K562 (cell line): Measurements from ENCODE around the gene UVRAG. TPM values are rescaled to one million over a fixed set of nuclear protein-coding genes. Genes with fewer than 3 reads are reported as not detected.

Experiments used
- ATAC-seq: fragments of 200-7000 bp; cut with Tn5 transposase; 3 replicates; pipeline ENCODE4 v1.9.1; 2020; ENCODE audit warnings: moderate library complexity
- BruUV-seq: library from RNA; stranded (reverse); fragments of 400-500 nt; replicated peaks from 2 replicates; lab custom pipeline; 2021; lab: Mats Ljungman, UMichigan
- CTCF ChIA-PET: fragments of 300-600 bp; formaldehyde crosslinking; extraction: SDS; loops from one replicate; lab custom pipeline; 2021; ENCODE audit warnings: low intra/inter-chr PET ratio; lab: Yijun Ruan, JAX
- POLR2A ChIA-PET: fragments of 300-600, 350-650 bp; sonication (Branson Sonifier 250); formaldehyde crosslinking; extraction: SDS; loops from one replicate; lab custom pipeline; 2021; ENCODE audit warnings: antibody characterized with exemption, inconsistent platforms; lab: Yijun Ruan, JAX
- DNase-seq, 4 experiments: peaks; one replicate each; pipeline versions ENCODE4 v3.0.0 to v3.0.0-alpha.2; 2011 to 2018; ENCODE audit warnings: low spot score in 3 of 4, mixed read lengths in 3 of 4; ENCODE audit errors: extremely low read depth in 1 of 4
- FAIRE-seq: peaks from 2 replicates; lab custom pipeline; 2011; peaks lifted over from hg19 to GRCh38; lab: Jason Lieb, UNC
- H2AFZ ChIP-seq: 2 replicates; pipeline ENCODE4 v1.6.0; 2011; ENCODE audit warnings: low read depth, low read length, control low read depth, inconsistent platforms
- H3K27ac ChIP-seq: fragments of 200-600 bp; 3 replicates; pipeline ENCODE4 v1.8.0; 2011; ENCODE audit warnings: low read depth, mild to moderate bottlenecking, control low read depth, inconsistent platforms, low read length, moderate library complexity, mixed read lengths; ENCODE audit errors: extremely low read depth
- H3K27me3 ChIP-seq, 2 experiments: fragments of 300-600 bp in 1 of 2; 2 replicates in 1 of 2; 3 replicates in 1 of 2; pipeline versions ENCODE4 v1.6.0 to v1.8.0; 2011; ENCODE audit warnings: inconsistent platforms in 2 of 2, low read length in 2 of 2, mild to moderate bottlenecking in 1 of 2, mixed read lengths in 1 of 2, moderate library complexity in 1 of 2; ENCODE audit not compliant: control insufficient read depth in 2 of 2, insufficient read depth in 2 of 2
- H3K36me3 ChIP-seq: fragments of 300-600 bp; 3 replicates; pipeline ENCODE4 v1.8.0; 2011; ENCODE audit warnings: mild to moderate bottlenecking, low read length, inconsistent platforms; ENCODE audit not compliant: control insufficient read depth, insufficient read depth
- H3K4me1 ChIP-seq, 2 experiments: fragments of 200-600 bp in 1 of 2; replicated peaks in 1 of 2; 2 replicates in 1 of 2; 3 replicates in 1 of 2; pipeline versions ENCODE4 v1.5.1 to v1.8.0; 2011; ENCODE audit warnings: inconsistent platforms in 2 of 2, low read length in 2 of 2, mild to moderate bottlenecking in 1 of 2, mixed read lengths in 1 of 2, moderate library complexity in 1 of 2; ENCODE audit not compliant: control insufficient read depth in 2 of 2, insufficient read depth in 2 of 2
- H3K4me2 ChIP-seq: 2 replicates; pipeline ENCODE4 v1.6.1; 2011; ENCODE audit warnings: low read length, control low read depth, inconsistent platforms, mixed read lengths; ENCODE audit not compliant: insufficient read depth
- H3K4me3 ChIP-seq: fragments of 200-600 bp; sonication (generic), shearing (Covaris generic); 2 replicates; pipeline ENCODE4 v1.5.1; 2016; ENCODE audit warnings: control low read depth, inconsistent platforms
- H3K79me2 ChIP-seq: fragments of 200-600 bp; 3 replicates; pipeline ENCODE4 v1.8.0; 2011; ENCODE audit warnings: low read length, inconsistent platforms; ENCODE audit not compliant: control insufficient read depth, insufficient read depth
- H3K9ac ChIP-seq, 2 experiments: 2 replicates each; pipeline versions ENCODE4 v1.6.0 to v1.6.1; 2011; ENCODE audit warnings: low read depth in 2 of 2, low read length in 2 of 2, control low read depth in 1 of 2, inconsistent platforms in 1 of 2, mild to moderate bottlenecking in 1 of 2, mixed read lengths in 1 of 2; ENCODE audit not compliant: insufficient read depth in 1 of 2
- H3K9me1 ChIP-seq: one replicate; pipeline ENCODE4 v1.6.0; 2011; ENCODE audit warnings: inconsistent platforms, mild to moderate bottlenecking, low read length, moderate library complexity; ENCODE audit not compliant: control insufficient read depth, insufficient read depth
- H3K9me3 ChIP-seq: replicated peaks from 2 replicates; pipeline ENCODE4 v1.5.1; 2011; ENCODE audit warnings: low read depth, low read length, inconsistent platforms; ENCODE audit not compliant: control insufficient read depth, insufficient read depth
- H4K20me1 ChIP-seq: replicated peaks from 2 replicates; pipeline ENCODE4 v1.6.1; 2011; ENCODE audit warnings: low read length, inconsistent platforms, mixed read lengths; ENCODE audit not compliant: control insufficient read depth, insufficient read depth
- BRD9 ChIP-seq: fragments of 450-650 bp; IDR thresholded peaks from 2 replicates; pipeline ENCODE4 v1.6.1; 2018; ENCODE audit warnings: low read depth; ENCODE audit not compliant: partially characterized antibody
- ESRRA ChIP-seq: fragments of 450-650 bp; IDR thresholded peaks from 2 replicates; pipeline ENCODE4 v1.6.1; 2014; ENCODE audit warnings: low read depth, mild to moderate bottlenecking, moderate library complexity, borderline replicate concordance
- GATAD2B ChIP-seq: fragments of 450-650 bp; IDR thresholded peaks from 2 replicates; pipeline ENCODE4 v1.6.1; 2017; ENCODE audit warnings: mild to moderate bottlenecking, borderline replicate concordance
- HCFC1 ChIP-seq: IDR thresholded peaks from 2 replicates; pipeline ENCODE4 v1.6.1; 2012; ENCODE audit warnings: low read depth, low read length, improper control_type of control experiment
- HNRNPLL ChIP-seq: fragments of 200-400 bp; formaldehyde crosslinking; IDR thresholded peaks from 2 replicates; pipeline ENCODE4 v1.6.1; 2017; ENCODE audit warnings: low read length, low read depth, mild to moderate bottlenecking; ENCODE audit not compliant: poor library complexity, severe bottlenecking
- MECOM ChIP-seq: fragments of 250-450 bp; sonication (Bioruptor Pico); IDR thresholded peaks from 2 replicates; pipeline ENCODE4 v1.8.0; 2022; ENCODE audit warnings: inconsistent platforms
- OTX1 ChIP-seq: fragments of 450-650 bp; formaldehyde crosslinking; IDR thresholded peaks from 2 replicates; pipeline ENCODE4 v1.4.0; 2022; ENCODE audit warnings: mild to moderate bottlenecking
- PTBP1 ChIP-seq: fragments of 200-400 bp; formaldehyde crosslinking; IDR thresholded peaks from 2 replicates; pipeline ENCODE4 v1.6.1; 2017; ENCODE audit warnings: low read depth, low read length
- SAFB2 ChIP-seq: fragments of 200-400 bp; formaldehyde crosslinking; IDR thresholded peaks from 2 replicates; pipeline ENCODE4 v1.6.1; 2018; ENCODE audit warnings: borderline replicate concordance, low read length, low read depth, moderate library complexity; ENCODE audit not compliant: severe bottlenecking
- SIX5 ChIP-seq, 2 experiments: IDR thresholded peaks; 2 replicates each; pipeline ENCODE4 v1.6.1; 2011; ENCODE audit warnings: low read length in 2 of 2, borderline replicate concordance in 1 of 2, low read depth in 1 of 2, mild to moderate bottlenecking in 1 of 2, moderate library complexity in 1 of 2; ENCODE audit not compliant: insufficient read depth in 1 of 2
- TEAD2 ChIP-seq: fragments of 450-650 bp; IDR thresholded peaks from 2 replicates; pipeline ENCODE4 v1.6.1; 2016; ENCODE audit warnings: missing genetic modification characterization, control low read depth, missing compliant biosample characterization
- ZNF75A ChIP-seq: fragments of 450-650 bp; formaldehyde crosslinking; IDR thresholded peaks from 2 replicates; pipeline ENCODE4 v1.4.0; 2020; ENCODE audit warnings: mild to moderate bottlenecking
- ZNF766 ChIP-seq: fragments of 200-800 bp; sonication (Bioruptor generic); conservative IDR thresholded peaks from 2 replicates; pipeline ENCODE4 v1.6.1; 2016; ENCODE audit warnings: missing genetic modification characterization, missing compliant biosample characterization
- WGBS: fragments of 100-300 bp; shearing (Covaris generic); methylation state at CpG from one replicate; pipeline ENCODE4 v1.1.6; 2016; ENCODE audit warnings: low coverage, mixed read lengths; ENCODE audit not compliant: insufficient coverage; ENCODE audit errors: missing lambda C conversion rate; 5-methylcytosine and 5-hydroxymethylcytosine counted together
- in situ Hi-C: fragments of 300-500 bp; cut with MboI; formaldehyde crosslinking; loops from 4 replicates; pipeline ENCODE4 v1.15.0; 2018; ENCODE audit warnings: inconsistent platforms, mixed read lengths
- intact Hi-C: fragments of 100-400 bp; cut with micrococcal nuclease; formaldehyde crosslinking; loops from 2 replicates; pipeline ENCODE4 v1.14.2; 2022
- polyA plus RNA-seq, 8 experiments: library from polyadenylated mRNA; depleted of rRNA in 4 of 8; stranded (reverse) in 5 of 8; unstranded in 3 of 8; fragments of >200 nt; fragmentation: Nextera tagmentation in 2 of 8; fragmentation: Illumina TruSeq in 1 of 8; extraction: Ambion mirVana in 2 of 8; extraction: Trizol in 1 of 8; gene quantifications; 2 replicates each; pipeline versions ENCODE4 v1.2.1 to v1.2.3, GENCODE V29; 2011 to 2014; ENCODE audit warnings: inconsistent platforms in 1 of 8, missing spikeins in 1 of 8
- total RNA-seq, 7 experiments: library from RNA; depleted of rRNA in 6 of 7; stranded (reverse); fragments of >200 nt in 6 of 7; fragmentation: Illumina TruSeq in 2 of 7; extraction: Trizol in 2 of 7; gene quantifications; 2 replicates each; pipeline versions ENCODE4 v1.2.1 to v1.2.3, GENCODE V29; 2011 to 2021; ENCODE audit warnings: low replicate concordance in 1 of 7
- TF ChIP-seq, protein P1 (sequence below): fragments of 250-450 bp; sonication (Bioruptor Pico); IDR thresholded peaks from 2 replicates; pipeline ENCODE4 v1.4.0; 2020; ENCODE audit warnings: mild to moderate bottlenecking, moderate library complexity, borderline replicate concordance
- TF ChIP-seq, protein P2 (sequence below): fragments of 450-650 bp; IDR thresholded peaks from 2 replicates; pipeline ENCODE4 v1.6.1; 2018; ENCODE audit not compliant: partially characterized antibody

The UVRAG gene
- total and polyA plus RNA-seq, 9 of the 15 experiments (the other 6 are each of a cell fraction or from before 2014, with no cell fraction given): 3.1 to 17.8 (median 12.4) TPM

DNA sequence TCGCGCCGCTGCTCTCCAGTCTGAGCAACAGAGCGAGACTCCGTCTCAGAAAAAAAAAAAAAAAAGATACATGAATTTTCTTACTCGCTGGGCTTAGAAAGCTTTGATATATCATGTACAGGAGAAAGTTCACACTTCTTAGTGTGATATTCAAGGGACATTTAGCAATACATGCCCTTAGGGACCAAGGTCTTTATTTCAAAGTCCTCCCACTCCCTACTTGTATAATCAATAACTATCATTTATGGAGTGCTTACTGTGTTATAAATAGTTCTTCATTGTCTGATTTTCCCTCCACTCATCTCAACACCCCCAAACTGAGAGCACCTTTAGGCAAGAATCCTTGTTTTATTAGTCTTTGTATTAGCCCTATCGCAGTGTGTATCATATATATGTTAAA is 103.3 kb downstream of the UVRAG start:
- BruUV-seq: no TSS peak
- no peak overlapping the region for H3K9ac ChIP-seq
- no peak overlapping the region for H3K4me3 ChIP-seq
- FAIRE-seq: no peak
- ChIA-PET POLR2A (no interaction called here), CTCF (no interaction called here)
- no peaks in the 10 kb centered on the region for H3K9me3 ChIP-seq
- no peaks in the 10 kb centered on the region for H3K4me1 ChIP-seq
- no peak for TF ChIP-seq SAFB2
- no peak for TF ChIP-seq MECOM (CRISPR knock-in tag)
- no peak for TF ChIP-seq OTX1
- TF ChIP-seq TEAD2: no peak
- TF ChIP-seq, protein P1, sequence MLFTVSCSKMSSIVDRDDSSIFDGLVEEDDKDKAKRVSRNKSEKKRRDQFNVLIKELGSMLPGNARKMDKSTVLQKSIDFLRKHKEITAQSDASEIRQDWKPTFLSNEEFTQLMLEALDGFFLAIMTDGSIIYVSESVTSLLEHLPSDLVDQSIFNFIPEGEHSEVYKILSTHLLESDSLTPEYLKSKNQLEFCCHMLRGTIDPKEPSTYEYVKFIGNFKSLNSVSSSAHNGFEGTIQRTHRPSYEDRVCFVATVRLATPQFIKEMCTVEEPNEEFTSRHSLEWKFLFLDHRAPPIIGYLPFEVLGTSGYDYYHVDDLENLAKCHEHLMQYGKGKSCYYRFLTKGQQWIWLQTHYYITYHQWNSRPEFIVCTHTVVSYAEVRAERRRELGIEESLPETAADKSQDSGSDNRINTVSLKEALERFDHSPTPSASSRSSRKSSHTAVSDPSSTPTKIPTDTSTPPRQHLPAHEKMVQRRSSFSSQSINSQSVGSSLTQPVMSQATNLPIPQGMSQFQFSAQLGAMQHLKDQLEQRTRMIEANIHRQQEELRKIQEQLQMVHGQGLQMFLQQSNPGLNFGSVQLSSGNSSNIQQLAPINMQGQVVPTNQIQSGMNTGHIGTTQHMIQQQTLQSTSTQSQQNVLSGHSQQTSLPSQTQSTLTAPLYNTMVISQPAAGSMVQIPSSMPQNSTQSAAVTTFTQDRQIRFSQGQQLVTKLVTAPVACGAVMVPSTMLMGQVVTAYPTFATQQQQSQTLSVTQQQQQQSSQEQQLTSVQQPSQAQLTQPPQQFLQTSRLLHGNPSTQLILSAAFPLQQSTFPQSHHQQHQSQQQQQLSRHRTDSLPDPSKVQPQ (CRISPR knock-in tag): no peak
- no peak for TF ChIP-seq ESRRA
- no peak for TF ChIP-seq ZNF766 (CRISPR knock-in tag)
- no peak for TF ChIP-seq PTBP1
- TF ChIP-seq ZNF75A (CRISPR knock-in tag): no peak
- no peak for TF ChIP-seq BRD9
- TF ChIP-seq, protein P2, sequence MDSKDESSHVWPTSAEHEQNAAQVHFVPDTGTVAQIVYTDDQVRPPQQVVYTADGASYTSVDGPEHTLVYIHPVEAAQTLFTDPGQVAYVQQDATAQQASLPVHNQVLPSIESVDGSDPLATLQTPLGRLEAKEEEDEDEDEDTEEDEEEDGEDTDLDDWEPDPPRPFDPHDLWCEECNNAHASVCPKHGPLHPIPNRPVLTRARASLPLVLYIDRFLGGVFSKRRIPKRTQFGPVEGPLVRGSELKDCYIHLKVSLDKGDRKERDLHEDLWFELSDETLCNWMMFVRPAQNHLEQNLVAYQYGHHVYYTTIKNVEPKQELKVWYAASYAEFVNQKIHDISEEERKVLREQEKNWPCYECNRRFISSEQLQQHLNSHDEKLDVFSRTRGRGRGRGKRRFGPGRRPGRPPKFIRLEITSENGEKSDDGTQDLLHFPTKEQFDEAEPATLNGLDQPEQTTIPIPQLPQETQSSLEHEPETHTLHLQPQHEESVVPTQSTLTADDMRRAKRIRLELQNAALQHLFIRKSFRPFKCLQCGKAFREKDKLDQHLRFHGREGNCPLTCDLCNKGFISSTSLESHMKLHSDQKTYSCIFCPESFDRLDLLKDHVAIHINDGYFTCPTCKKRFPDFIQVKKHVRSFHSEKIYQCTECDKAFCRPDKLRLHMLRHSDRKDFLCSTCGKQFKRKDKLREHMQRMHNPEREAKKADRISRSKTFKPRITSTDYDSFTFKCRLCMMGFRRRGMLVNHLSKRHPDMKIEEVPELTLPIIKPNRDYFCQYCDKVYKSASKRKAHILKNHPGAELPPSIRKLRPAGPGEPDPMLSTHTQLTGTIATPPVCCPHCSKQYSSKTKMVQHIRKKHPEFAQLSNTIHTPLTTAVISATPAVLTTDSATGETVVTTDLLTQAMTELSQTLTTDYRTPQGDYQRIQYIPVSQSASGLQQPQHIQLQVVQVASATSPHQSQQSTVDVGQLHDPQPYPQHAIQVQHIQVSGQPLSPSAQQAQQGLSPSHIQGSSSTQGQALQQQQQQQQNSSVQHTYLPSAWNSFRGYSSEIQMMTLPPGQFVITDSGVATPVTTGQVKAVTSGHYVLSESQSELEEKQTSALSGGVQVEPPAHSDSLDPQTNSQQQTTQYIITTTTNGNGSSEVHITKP: no peak
- TF ChIP-seq GATAD2B: no peak
- no peak for TF ChIP-seq HNRNPLL
- TF ChIP-seq SIX5 (IDR thresholded peaks at IDR 0.05; ENCODE audit: borderline replicate concordance in 1 of 2, insufficient read depth in 1 of 2, low read depth in 1 of 2, low read length in 2 of 2): no peak
- no peak for TF ChIP-seq HCFC1
- no peak overlapping the region for H3K27ac ChIP-seq
- peaks cover 3% of the 10 kb centered on the region; the same call in 2 of the 3 replicates for H3K36me3 ChIP-seq
- intact Hi-C loops (no loop called here), in situ Hi-C loops (no loop called here)
- no peaks in the 10 kb centered on the region for H3K27me3 ChIP-seq
- no peak overlapping the region for H2AFZ ChIP-seq
- H3K9me1 ChIP-seq: no peaks in the 10 kb centered on the region
- no peak for ATAC-seq
- H3K79me2 ChIP-seq: no peaks in the 10 kb centered on the region
- no peak overlapping the region for H3K4me2 ChIP-seq
- WGBS: 82% methylated on average over 2 of the region's 7 CpGs
- no peaks in the 10 kb centered on the region for H4K20me1 ChIP-seq
- DNase-seq: no peak
